Mucosa of stomach (tissue), 1 donor: ENCODE results near the gene CD82.
"Not testable (repeated sequence)": the region's sequence is repeated elsewhere in the genome, so short reads cannot be mapped to it uniquely, and the experiment has no call there.

Experiments used
- H3K27me3 ChIP-seq: one replicate; pipeline ENCODE4 v1.7.0; 2013; ENCODE audit warnings: mild to moderate bottlenecking, low read length; ENCODE audit not compliant: control insufficient read depth, insufficient read depth
- H3K36me3 ChIP-seq: one replicate; pipeline ENCODE4 v1.7.0; 2013; ENCODE audit warnings: low read length; ENCODE audit not compliant: control insufficient read depth, insufficient read depth
- H3K4me1 ChIP-seq: one replicate; pipeline ENCODE4 v1.7.0; 2013; ENCODE audit warnings: mild to moderate bottlenecking, low read length; ENCODE audit not compliant: control insufficient read depth, insufficient read depth
- H3K4me3 ChIP-seq: one replicate; pipeline ENCODE4 v1.7.0; 2013; ENCODE audit warnings: low read length
- H3K9ac ChIP-seq: one replicate; pipeline ENCODE4 v1.7.0; 2013; ENCODE audit warnings: mild to moderate bottlenecking, low read length, moderate library complexity
- H3K9me3 ChIP-seq: one replicate; pipeline ENCODE4 v1.7.0; 2013; ENCODE audit warnings: mild to moderate bottlenecking, low read length, moderate library complexity; ENCODE audit not compliant: control insufficient read depth
- donor health status: Pancreatic carcinoma.

CD82 gene

DNA sequence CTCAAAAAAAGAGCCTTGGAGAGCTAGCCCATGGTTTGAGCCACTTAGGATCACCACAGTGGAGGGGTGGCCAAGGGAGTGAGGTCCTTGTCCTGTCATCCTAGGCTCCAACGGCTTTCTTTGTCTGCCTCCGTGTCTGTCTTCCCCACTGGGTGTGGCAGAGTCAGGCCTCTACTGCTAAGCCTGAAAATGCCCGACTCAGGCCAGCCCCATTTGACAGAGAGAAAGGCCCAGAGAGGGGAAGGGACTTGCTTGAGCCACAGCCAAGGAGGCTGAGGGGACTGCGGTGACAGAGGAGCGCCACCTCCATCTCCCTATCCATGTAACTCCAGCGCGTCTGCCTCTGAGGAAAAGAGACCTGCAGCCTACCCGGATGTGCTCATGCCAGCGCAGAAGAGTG lies 27.8 kb upstream of the CD82 start:
- H3K4me1 ChIP-seq, result peaks cover 5% of the 10 kb centered on the region
- H3K36me3 ChIP-seq, result no peaks in the 10 kb centered on the region
- H3K4me3 ChIP-seq, result no peak overlapping the region
- H3K9me3 ChIP-seq, result no peaks in the 10 kb centered on the region
- H3K9ac ChIP-seq, result no peak overlapping the region
- peaks cover 4% of the 10 kb centered on the region for H3K27me3 ChIP-seq

GRCh38 chr11:44538375-44539054 lies 26.9 kb upstream of the CD82 start:
- peaks cover 4% of the 10 kb centered on the region for H3K27me3 ChIP-seq
- H3K9ac ChIP-seq, result no peak overlapping the region
- H3K4me3 ChIP-seq, result no peak overlapping the region
- H3K4me1 ChIP-seq, result peaks cover 5% of the 10 kb centered on the region
- no peaks in the 10 kb centered on the region for H3K9me3 ChIP-seq
- no peaks in the 10 kb centered on the region for H3K36me3 ChIP-seq

DNA sequence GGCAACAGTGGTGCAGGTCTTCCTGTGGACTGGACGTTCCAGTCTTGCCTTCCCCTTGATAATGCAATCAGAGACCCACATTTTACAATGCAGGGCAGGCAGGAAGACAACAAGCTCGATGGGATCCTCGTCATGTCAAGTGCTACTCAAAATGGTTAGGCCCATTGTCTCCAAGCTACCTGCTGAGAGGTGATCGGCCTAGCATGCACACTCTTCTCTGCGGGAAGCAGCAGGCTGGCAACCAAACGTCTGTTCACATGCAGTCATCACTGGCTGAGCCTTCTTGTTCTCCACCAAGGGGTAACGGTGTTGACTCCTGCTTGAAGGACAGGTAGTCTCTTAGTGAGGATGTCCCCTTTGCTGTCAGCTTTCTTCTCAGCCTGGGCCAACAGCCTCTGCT lies 25.5 kb upstream of the CD82 start:
- no peaks in the 10 kb centered on the region for H3K9me3 ChIP-seq
- H3K4me3 ChIP-seq, result no peak overlapping the region
- no peak overlapping the region for H3K9ac ChIP-seq
- peaks cover 2% of the 10 kb centered on the region for H3K27me3 ChIP-seq
- H3K4me1 ChIP-seq, result peaks cover 5% of the 10 kb centered on the region
- no peaks in the 10 kb centered on the region for H3K36me3 ChIP-seq

DNA sequence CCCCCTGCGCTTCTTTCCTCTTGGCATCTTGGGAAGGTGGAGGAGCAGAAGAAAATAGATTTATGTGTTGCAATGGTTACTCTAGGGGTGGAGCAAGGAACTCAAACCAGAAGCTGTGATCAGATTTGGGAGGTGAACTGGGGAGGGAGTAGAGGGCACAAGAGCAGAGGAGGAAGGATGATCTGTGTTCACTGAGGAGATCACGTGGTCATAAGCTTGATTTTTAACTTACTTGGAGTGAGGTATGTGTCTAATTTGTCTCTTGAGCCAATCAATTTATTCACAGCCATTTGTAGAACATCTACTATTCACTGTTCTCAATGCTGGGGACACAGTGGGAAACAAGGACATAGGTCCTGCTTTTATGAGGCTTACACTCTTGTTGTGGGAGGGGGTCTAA lies 24.8 kb upstream of the CD82 start:
- no peak overlapping the region for H3K4me3 ChIP-seq
- no peaks in the 10 kb centered on the region for H3K9me3 ChIP-seq
- no peaks in the 10 kb centered on the region for H3K36me3 ChIP-seq
- H3K4me1 ChIP-seq, result peaks cover 5% of the 10 kb centered on the region
- H3K9ac ChIP-seq, result no peak overlapping the region
- no peaks in the 10 kb centered on the region for H3K27me3 ChIP-seq

GRCh38 chr11:44542372-44542771 lies 23.1 kb upstream of the CD82 start:
- no peaks in the 10 kb centered on the region for H3K27me3 ChIP-seq
- peaks cover 5% of the 10 kb centered on the region for H3K4me1 ChIP-seq
- H3K36me3 ChIP-seq, result no peaks in the 10 kb centered on the region
- H3K9ac ChIP-seq, result no peak overlapping the region
- no peaks in the 10 kb centered on the region for H3K9me3 ChIP-seq
- no peak overlapping the region for H3K4me3 ChIP-seq

- H3K9me3 ChIP-seq, H3K9ac ChIP-seq, H3K4me3 ChIP-seq, H3K36me3 ChIP-seq, H3K27me3 ChIP-seq: not testable (repeated sequence)
- peaks cover 12% of the 10 kb centered on the region for H3K4me1 ChIP-seq
These were observed 18.5 kb upstream of the CD82 start for GRCh38 chr11:44546984-44547383.

DNA sequence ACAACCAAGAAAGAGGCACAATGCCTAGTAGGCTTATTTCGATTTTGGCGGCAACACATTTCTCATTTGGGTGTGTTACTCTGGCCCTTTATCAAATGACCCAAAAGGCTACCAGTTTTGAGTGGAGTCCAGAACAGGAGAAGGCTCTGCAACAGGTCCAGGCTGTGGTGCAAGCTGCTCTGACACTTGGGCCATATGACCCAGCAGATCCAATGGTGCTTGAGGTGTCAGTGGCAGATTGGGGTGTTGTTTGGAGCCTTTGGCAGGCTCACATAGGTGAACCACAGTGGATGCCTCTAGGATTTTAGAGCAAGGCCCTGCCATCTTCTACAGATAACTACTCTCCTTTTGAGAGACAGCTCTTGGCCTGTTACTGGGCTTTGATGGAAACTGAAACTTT lies 17.9 kb upstream of the CD82 start:
- not testable (repeated sequence) for H3K9ac ChIP-seq, H3K4me3 ChIP-seq, H3K27me3 ChIP-seq, H3K9me3 ChIP-seq, H3K36me3 ChIP-seq
- H3K4me1 ChIP-seq, result peaks cover 12% of the 10 kb centered on the region

DNA sequence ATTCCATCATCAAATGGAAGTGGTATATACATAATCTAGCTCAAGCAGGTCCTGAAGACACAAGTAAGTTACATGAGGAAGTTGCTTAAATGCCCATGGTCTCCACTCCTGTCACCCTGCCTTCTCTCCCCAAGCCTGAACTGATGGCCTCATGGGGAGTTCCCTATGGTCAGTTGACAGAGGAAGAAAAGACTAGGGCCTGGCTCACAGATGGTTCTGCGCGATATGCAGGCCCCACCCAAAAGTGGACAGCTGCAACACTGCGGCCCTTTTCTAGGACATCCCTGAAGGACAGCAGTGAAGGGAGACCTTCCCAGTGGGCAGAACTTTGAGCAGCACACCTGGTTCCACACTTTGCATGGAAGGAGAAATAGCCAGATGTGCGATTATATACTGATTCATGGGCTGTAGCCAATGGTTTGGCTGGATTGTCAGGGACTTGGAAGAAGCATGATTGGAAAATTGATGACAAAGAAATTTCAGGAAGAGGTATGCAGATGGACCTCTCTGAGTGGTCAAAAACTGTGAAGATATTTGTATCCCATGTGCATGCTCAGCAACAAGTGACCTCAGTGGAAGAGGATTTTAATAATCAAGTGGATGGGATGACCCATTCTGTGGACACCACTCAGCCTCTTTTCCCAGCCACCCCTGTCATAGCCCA lies 17.3 kb upstream of the CD82 start:
- Histone ChIP-seq H3K4me3 (no peak overlapping the region), H3K36me3 (no peaks in the 10 kb centered on the region), H3K27me3 (no peaks in the 10 kb centered on the region), H3K9me3 (no peaks in the 10 kb centered on the region), H3K4me1 (peaks cover 12% of the 10 kb centered on the region), H3K9ac (no peak overlapping the region)

DNA sequence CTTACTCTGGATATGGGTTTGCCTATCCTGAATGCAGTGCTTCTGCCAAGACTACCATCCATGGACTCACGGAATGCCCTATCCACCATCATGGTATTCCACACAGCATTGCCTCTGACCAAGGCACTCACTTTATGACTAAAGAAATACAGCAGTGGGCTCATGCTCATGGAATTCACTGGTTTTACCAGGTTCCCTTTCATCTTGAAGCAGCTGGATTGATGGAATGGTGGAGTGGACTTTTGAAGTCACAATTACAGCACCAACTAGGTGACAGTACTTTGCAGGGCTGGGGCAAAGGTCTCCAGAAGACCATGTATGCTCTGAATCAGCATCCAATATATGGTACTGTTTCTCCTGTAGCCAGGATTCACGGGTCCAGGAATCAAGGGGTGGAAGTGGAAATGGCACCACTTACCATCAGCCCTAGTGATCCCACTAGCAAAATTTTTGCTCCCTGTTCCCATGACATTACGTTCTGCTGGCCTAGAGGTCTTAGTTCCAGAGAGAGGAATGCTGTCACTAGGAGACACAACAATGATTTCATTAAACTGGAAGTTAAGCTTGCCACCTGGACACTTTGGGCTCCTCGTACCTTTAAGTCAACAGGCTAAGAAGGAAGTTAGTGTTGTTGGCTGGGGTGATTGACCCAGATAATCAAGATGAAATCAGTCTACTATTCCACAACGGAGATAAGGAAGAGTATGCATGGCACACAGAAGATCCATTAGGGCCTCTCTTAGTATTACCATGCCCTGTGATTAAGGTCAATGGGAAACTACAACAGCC lies 16.3 kb upstream of the CD82 start:
- not testable (repeated sequence) for H3K36me3 ChIP-seq, H3K4me3 ChIP-seq, H3K9me3 ChIP-seq, H3K9ac ChIP-seq, H3K27me3 ChIP-seq
- H3K4me1 ChIP-seq, result peaks cover 12% of the 10 kb centered on the region

DNA sequence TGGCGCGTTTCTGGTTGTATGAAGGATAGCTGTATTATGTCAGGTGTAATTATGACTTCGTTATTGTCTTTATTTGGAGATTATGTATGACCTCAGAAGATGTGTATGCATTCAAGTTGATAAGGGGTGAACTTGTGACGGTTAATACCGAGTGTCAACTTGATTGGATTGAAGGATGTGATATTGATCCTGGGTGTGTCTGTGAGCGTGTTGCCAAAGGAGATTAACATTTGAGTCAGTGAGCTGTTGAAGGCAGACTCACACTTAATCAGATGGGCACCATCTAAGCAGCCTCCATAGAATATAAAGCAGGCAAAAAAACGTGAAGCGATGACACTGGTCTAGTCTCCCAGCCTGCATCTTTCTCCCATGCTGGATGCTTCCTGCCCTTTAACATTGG lies 15.3 kb upstream of the CD82 start:
- H3K9me3 ChIP-seq, result no peaks in the 10 kb centered on the region
- H3K9ac ChIP-seq, result no peak overlapping the region
- peaks cover 12% of the 10 kb centered on the region for H3K4me1 ChIP-seq
- H3K27me3 ChIP-seq, result no peaks in the 10 kb centered on the region
- H3K36me3 ChIP-seq, result no peaks in the 10 kb centered on the region
- H3K4me3 ChIP-seq, result no peak overlapping the region

DNA sequence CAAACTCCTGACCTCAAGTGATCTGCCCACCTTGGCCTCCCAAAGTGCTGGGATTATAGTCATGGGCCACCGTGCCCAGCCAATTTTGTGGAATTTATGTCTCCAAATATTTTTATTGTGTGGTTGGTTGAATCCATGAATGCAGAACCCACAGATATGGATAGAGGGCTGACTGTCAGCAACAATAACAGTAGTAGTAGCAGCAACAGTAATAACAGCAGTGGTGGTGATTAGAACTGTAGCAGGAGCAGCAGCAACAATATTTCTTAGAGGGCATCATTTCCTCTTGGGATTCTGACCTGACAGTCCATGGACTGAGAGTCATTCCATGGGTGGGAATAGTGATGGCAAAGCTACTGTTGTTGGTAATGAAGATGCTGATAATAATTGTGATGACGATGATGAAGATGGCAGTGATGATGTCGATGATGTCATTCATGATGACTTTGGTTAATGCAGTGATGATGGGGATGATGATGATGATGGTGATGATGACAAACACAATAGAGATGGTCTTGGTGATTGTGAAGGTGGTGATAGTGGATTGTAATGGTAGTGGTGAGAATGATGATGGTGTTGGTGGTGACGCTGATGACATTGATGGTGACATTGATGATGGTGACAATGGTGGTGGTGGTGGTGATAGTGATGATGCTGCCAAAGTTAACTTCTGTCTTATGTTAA lies 13.9 kb upstream of the CD82 start:
- H3K4me1 ChIP-seq, result peaks cover 12% of the 10 kb centered on the region
- H3K9ac ChIP-seq, result no peak overlapping the region
- H3K27me3 ChIP-seq, result no peaks in the 10 kb centered on the region
- H3K9me3 ChIP-seq, result no peaks in the 10 kb centered on the region
- no peak overlapping the region for H3K4me3 ChIP-seq
- no peaks in the 10 kb centered on the region for H3K36me3 ChIP-seq
